ENCODE results near the gene GBF1. TPM values are rescaled to one million over a fixed set of nuclear protein-coding genes. Genes with fewer than 3 reads are reported as not detected.
"Not testable (repeated sequence)": the region's sequence is repeated elsewhere in the genome, so short reads cannot be mapped to it uniquely, and the experiment has no call there.

GBF1 gene
- polyA plus RNA-seq, 1 of the 3 experiments (the other 2 are of a cell fraction) = 12.3 TPM

GRCh38 chr10:102211615-102212299, 33.6 kb upstream of the GBF1 start:
- peaks cover 9 to 14% of the 10 kb centered on the region in 2 experiments; a peak in 3 of 4 replicates for H3K4me1 ChIP-seq (ENCODE audit: control insufficient read depth in 1 of 2, insufficient read depth in 2 of 2, low read depth in 1 of 2, low read length in 1 of 2)
- H3K9me3 ChIP-seq = no peaks in the 10 kb centered on the region
- H3K27ac ChIP-seq (ENCODE audit: low read depth in 2 of 2, low read length in 1 of 2) = no peak overlapping the region
- H3K9me2 ChIP-seq = no peaks in the 10 kb centered on the region
- TF ChIP-seq RFX5 (IDR thresholded peaks at IDR 0.05; ENCODE audit: low read length) (no peak), MEF2A (IDR thresholded peaks at IDR 0.05; ENCODE audit: borderline replicate concordance, low read depth) (no peak), MXI1 (IDR thresholded peaks at IDR 0.05; ENCODE audit: low read depth, low read length) (no peak), PBX3 (IDR thresholded peaks at IDR 0.05) (no peak), TAF1 (IDR thresholded peaks at IDR 0.05; ENCODE audit: borderline replicate concordance, low read depth, low read length) (no peak), ZBTB33 (IDR thresholded peaks at IDR 0.05; ENCODE audit: borderline replicate concordance, low read depth) (no peak), RAD21 (IDR thresholded peaks at IDR 0.05; ENCODE audit: low read length) (no peak), USF2 (IDR thresholded peaks at IDR 0.05; ENCODE audit: borderline replicate concordance, low read depth, low read length) (no peak), TEAD4 (IDR thresholded peaks at IDR 0.05; ENCODE audit: borderline replicate concordance, insufficient read depth) (no peak), GATA2 (CRISPR knock-in tag; IDR thresholded peaks at IDR 0.05) (no peak), SIN3A (IDR thresholded peaks at IDR 0.05; ENCODE audit: borderline replicate concordance, low read depth, low read length) (no peak), FOSL2 (IDR thresholded peaks at IDR 0.05; ENCODE audit: borderline replicate concordance, low read depth) (no peak), RCOR1 (IDR thresholded peaks at IDR 0.05; ENCODE audit: low read length) (no peak), FOXJ3 (CRISPR knock-in tag; IDR thresholded peaks at IDR 0.05) (no peak)
- H3F3A ChIP-seq (replicated peaks; ENCODE audit: insufficient read depth) = peaks cover 11% of the 10 kb centered on the region
- CTCF ChIA-PET = interaction anchor here (0.8 to 5.1 kb wide), 3 partner anchors 15 to 42 kb away, joined by 3 to 28 read pairs (median 23); no protein-coding TSS in a partner anchor
- H4K20me1 ChIP-seq (ENCODE audit: insufficient read depth) = peaks cover 6% of the 10 kb centered on the region; the same call in 1 of the 2 replicates
- H3K9ac ChIP-seq = no peak overlapping the region
- H2AFZ ChIP-seq (ENCODE audit: low read depth) = no peak overlapping the region
- WGBS (ENCODE audit: low lambda C conversion rate) = 66% methylated on average over 3 of the region's 3 CpGs
- DNase-seq = no peak
- no peaks in the 10 kb centered on the region for H3K79me2 ChIP-seq (ENCODE audit: insufficient read depth)
- no peaks in the 10 kb centered on the region for H3K36me3 ChIP-seq (replicated peaks in 1 of 2; ENCODE audit: control insufficient read depth in 1 of 2, insufficient read depth in 2 of 2, low read length in 1 of 2)
- POLR2A ChIA-PET = no interaction called here
- H3K4me2 ChIP-seq = no peak overlapping the region
- H3K4me3 ChIP-seq (ENCODE audit: low read depth in 2 of 2, low read length in 1 of 2) = no peak overlapping the region
- no peaks in the 10 kb centered on the region for H3K27me3 ChIP-seq (ENCODE audit: insufficient read depth)

- 86% methylated on average over 4 of the region's 4 CpGs for WGBS (ENCODE audit: low lambda C conversion rate)
- CTCF ChIA-PET = interaction anchor here (1.0 kb wide), 1 partner anchor 186 kb away, joined by 3 read pairs; no protein-coding TSS in a partner anchor
- H3K27ac ChIP-seq (ENCODE audit: low read depth in 2 of 2, low read length in 1 of 2); H3K4me2 ChIP-seq; H3K4me3 ChIP-seq (ENCODE audit: low read depth in 2 of 2, low read length in 1 of 2); H3K4me1 ChIP-seq (ENCODE audit: control insufficient read depth in 1 of 2, insufficient read depth in 2 of 2, low read depth in 1 of 2, low read length in 1 of 2); H4K20me1 ChIP-seq (ENCODE audit: insufficient read depth); H3K9me2 ChIP-seq; H3K36me3 ChIP-seq (replicated peaks in 1 of 2; ENCODE audit: control insufficient read depth in 1 of 2, insufficient read depth in 2 of 2, low read length in 1 of 2); H3K79me2 ChIP-seq (ENCODE audit: insufficient read depth); H3K9me3 ChIP-seq; H3K9ac ChIP-seq; H3K27me3 ChIP-seq (ENCODE audit: insufficient read depth); H2AFZ ChIP-seq (ENCODE audit: low read depth); DNase-seq; H3F3A ChIP-seq (replicated peaks; ENCODE audit: insufficient read depth); POLR2A ChIA-PET: not testable (repeated sequence)
These were observed 31.7 kb upstream of the GBF1 start for GRCh38 chr10:102213599-102213998.
